SKM-1 treated with dmso at 0.1 percent for 144 hours (cell line): ENCODE data around the gene PBX1.
"Not testable (repeated sequence)": the region's sequence is repeated elsewhere in the genome, so short reads cannot be mapped to it uniquely, and the experiment has no call there.

ENCODE experiments used
- DNase-seq: peaks from one replicate; lab custom pipeline; 2025; ENCODE audit not compliant: unreplicated experiment; lab: John Stamatoyannopoulos, UW

The PBX1 gene

DNA sequence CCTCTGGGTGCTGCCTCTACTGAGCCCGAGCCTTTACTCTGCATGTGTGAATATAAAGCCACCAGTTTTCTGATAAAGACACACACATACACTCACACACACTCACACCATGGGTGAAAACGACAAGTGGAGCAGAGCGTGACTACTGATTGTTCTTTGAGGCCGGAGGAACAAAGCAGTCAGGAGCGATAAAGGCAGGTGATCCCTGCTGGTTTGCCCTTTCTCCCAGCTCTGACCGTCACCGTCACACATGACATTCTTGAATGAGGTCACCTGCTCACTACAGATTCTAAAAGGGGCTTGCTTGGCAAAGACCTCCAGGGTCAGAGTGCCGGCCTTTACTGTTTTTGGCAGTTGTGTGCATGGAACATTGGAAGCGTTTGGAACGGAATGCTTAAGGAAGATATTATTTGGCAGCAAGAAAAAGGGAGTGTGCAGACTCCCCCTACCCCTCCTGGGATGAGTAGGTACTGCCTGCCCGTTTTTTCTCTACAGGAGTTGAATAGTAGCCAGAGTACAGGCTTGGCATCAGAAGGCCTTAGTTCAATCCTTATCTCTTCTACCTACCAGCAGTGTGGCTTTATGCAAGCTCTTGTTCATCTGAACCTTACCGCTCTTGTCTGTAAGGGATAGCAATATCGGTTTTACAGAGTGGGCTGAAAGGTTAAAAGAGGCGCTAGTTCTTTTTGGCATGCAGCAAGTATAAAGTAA, 79.7 kb downstream of the PBX1 start:
- no peak for DNase-seq

DNA sequence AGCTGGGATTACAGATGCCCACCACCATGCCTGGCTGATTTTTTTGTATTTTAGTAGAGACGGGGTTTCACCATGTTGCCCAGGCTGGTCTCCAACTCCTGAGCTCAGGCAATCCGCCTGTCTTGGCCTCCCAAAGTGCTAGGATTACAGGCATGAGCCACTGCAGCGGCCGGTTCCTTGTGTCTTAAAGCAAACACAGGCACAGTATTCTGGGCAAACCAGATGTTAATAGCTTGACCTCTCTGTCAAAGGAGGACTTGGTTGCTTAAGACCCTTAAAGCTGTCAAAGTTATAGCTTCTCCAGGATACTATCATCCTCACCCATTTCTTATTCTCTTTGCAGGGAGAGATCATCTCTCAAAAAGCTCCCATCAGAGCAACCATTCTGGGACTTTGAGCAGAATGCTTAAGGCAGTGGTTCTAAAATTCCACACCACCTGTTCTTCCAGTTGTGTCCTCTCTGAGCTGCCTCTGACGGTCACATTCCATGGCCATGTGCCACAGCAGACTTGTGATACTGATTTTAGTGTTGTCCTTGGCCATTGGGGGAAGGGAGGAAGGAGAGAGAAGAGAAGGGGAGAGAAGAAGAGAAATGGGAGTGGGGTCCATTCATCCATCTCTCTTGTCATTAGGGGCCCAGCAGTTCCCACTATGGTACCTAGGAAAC, 81.8 kb downstream of the PBX1 start:
- DNase-seq, result no peak

DNA sequence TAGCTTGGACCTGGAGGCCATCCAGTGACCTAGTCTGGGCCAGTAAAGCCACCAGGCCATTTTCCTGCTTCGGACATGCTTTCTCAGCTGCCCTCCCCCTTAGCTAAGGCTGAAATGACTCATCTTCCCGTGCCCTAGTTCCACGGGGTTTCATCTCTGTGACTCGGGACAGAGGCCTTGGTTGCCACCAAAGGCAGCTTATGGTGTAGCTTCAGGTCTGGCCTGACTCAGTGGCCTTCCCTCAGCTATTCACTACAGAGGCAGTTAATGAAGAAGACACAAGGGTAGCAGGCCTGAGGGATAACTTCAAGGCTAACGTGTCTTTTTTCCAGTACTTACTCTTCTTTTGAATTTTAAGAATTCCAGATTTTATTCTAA, 82.4 kb downstream of the PBX1 start:
- DNase-seq, result no peak

DNA sequence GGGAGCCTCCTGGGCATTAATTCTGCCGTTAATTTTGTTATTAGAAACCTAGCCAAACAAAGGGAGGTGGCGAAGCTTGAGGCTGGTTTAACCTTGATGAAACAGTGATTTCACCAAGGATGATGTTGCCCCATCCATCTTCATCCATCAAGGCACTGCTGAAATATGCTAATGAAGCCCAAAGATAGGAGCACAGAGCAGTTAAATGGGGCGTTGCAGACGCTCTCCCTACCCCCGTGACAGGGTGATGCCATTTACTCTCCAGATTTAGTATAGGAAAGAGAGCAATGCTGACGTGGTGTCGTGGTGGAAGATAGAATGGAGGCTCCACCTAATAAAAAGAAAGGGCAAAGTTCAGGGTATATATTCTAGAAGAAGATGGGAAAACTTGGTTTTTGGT, 84.0 kb downstream of the PBX1 start:
- DNase-seq, result no peak

DNA sequence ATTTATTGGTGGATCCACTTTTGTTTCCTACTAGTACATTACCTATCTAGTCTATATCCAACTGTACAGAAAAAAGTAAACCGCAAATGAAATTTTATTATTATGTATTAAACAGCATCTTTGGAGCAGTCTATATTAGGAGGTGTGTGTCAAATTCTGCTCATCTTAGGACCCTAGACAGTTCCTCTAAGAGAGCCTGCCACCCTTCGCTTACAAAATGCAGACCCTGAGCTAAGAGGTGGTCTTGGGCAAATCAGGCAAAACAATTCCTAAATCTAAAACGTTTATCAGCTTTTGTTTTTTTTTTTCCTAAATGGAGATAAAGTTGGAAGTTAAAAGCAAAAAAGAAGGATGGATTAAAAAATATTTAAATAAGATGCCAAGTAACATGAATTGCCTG, 85.3 kb downstream of the PBX1 start:
- DNase-seq, result no peak

DNA sequence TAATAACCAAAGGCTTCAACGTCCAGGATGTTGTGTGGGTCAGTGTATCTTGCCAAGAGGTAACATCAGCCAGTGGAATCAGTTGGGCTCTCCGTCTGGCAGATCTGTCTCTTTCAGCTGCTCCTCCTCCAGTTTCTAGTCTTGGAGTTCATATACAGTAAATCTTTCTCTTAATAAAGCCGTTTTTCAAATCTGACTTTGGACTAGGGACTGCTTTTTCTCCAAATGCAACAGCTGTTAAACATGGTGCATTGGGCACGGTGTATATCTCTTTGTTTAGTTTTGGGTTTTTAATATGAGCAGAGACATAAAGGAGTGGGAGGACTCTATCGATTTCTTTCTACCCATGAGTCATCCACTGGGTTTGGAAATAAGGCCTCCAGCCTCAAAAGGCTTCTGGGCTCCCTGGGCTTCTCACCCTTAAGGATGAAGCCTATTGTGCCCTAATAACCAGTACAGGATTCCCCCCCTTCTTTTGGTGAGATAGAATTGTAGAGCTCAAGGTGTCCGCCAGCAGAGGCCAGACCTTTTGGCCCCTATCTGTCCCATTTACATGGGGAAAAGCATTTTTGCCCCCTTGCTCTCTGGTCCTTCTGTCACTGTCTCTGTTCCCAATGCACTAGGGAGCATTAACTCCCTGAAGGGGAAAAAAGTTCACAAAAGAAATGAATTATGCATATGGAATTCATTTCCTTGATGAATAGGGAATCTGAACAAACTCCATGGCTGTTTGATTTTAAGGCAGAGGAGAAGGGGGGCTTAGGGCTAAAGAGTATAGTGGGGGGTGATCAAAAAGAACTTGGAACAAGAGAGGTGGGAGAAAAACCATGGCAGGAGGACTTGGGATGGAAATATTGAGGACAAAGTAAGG, 86.0 kb downstream of the PBX1 start:
- no peak for DNase-seq

DNA sequence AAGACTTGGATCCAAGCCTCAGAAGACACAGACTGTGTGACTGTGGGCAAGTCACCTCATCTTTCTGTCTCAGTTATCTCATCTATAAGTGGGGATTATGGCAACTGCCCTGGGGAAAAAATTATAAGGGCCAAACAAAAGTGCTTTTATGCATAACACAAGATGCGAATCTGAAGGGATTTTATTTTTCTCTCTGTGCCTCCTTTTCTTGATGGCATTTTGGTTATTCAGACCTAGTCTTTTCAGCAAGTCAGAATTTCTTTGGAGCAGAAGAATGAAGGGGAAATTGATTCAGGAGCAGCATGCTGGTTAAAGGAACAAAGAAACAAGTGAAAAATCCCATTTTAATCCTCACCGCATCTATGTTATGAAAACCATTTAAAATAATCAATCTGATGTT, 86.9 kb downstream of the PBX1 start:
- no peak for DNase-seq

DNA sequence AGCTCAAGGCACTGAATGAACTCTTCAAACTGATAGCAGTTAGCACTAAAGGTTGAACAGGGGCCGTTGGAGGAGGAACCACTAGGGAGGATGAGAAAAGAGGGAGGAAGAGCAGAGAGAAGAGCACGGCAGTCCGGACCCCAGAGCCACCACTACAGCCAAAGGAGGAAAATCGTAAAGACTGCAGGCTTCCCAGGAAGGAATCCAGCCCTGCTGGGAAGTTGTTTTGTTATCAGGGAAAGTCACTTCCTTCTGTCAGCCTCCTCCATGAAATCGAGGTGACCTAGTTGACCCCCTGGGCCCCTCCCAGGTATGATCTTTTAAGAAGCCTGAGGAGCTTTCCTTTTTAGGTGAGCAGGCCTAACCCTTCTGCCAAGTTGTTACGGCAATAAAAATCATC, 88.2 kb downstream of the PBX1 start:
- DNase-seq, result no peak

DNA sequence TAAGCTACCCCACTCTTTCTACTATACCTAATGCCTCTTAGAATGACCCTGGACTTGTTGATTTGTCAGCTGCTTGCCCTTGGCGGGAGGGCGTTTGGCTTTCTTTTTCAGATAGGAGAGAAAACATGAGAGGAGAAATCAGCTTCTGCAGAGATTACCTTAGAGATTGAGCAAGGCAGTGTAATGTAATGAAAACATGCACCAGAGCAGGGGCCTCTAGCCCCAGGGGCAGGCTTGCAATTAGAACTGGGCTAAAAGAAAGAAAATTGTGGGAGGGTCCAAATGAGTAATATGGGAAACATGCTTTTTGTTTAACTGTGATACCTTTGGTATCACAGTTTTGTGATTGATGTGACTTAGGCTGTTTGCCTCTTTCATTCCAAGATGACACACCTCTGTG, 89.7 kb downstream of the PBX1 start:
- DNase-seq, result no peak

DNA sequence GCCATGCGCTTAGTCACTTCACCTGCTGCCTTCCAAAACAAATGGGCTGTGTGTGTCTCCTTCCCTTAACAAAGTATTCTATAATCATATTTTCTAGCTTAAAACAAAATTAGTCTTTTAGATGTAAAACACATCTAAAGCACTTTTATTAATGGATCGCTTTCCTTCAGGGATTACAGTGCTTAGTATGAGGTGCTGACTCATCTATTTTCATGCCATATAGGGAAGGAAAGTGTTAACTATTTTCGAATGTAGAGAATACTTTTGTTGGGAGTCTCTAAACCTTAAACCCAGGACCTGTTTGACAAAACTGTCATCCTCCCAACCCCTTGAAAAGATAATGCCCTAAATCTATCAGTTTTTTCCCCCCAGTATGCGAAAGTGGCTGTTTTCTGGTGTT, 90.2 kb downstream of the PBX1 start:
- DNase-seq, result no peak

DNA sequence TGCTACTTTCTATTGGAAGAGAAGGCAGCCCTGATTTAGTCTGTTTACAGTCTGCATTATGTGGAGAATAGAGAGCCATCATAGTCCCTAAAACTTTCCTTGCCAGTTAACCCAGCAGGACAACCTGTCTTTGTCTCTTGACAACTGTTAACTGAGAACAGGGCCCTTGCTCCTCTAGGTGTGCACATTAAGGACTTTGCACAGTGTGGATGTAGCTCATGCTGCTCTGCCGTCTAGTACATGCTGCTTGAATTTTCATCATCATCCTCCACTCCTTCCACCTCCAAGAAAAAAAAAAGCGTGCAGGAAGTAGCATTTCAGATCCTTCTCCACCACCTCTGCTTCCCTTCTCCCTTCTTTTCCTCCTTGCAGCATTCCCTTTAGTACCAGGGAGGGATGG, 91.5 kb downstream of the PBX1 start:
- DNase-seq, result no peak

DNA sequence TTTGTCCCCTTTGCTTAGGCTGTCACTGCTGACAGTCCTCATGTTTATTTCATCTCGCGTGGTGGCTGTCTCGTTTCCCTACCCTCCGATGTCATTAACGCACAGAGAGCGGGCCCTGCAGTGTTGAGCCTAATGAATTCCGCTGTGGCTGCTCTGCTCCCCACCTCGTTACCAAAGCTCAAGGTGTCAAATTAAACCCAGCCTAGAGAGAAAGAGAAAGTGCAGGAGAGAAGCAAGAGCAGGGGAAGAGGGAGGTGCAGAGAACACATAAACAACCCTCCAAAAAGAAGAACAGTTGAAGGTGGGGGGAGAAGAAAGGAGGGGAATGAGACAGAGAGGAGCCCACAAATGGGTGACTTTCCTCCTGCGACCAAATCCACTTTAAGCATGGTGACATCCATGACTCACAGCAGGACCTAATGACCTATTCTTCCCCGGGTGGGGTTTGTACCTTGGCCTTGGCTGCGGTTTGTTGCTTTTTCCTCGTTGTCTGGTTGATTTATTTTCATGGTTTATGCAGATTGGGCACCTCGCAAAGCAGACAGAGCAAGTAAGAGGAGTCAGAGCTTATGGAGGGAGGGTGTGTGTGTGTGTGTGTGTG, 92.5 kb downstream of the PBX1 start:
- no peak for DNase-seq

DNA sequence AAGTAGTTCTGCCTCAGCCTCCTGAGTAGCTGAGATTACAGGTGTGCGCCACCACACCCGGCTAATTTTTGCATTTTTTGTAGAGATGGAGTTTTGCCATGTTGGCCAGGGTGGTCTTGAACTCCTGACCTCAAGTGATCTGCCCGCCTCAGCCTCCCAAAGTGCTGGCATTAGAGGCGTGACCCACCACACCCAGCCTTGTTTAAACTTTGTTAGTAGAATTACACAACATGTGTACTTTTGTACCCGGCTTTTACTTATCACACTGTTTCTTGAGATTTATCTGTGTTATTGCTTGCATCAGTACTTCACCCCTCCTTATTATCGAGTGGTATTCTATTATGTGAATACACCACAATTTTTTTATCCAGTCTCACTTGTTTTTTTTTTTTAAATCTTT, 94.0 kb downstream of the PBX1 start:
- not testable (repeated sequence) for DNase-seq

DNA sequence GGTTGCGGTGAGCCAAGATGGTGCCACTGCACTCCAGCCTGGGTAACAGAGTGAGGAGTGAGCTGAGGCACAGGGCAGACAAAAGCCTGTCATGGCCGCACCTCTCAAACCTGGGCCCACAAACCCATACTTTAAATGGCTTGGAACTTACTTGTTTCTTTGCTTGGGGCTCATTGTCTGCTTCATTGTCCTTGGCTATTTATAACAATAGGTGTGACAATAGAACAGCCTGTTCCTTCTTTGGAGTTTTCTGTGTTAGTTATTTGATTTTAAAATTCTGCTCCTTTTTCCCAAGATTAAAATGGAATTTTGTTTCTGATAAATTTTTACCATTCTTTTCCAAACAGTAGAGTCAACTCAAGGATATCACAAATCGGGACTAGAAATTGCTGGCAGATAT, 94.7 kb downstream of the PBX1 start:
- no peak for DNase-seq

DNA sequence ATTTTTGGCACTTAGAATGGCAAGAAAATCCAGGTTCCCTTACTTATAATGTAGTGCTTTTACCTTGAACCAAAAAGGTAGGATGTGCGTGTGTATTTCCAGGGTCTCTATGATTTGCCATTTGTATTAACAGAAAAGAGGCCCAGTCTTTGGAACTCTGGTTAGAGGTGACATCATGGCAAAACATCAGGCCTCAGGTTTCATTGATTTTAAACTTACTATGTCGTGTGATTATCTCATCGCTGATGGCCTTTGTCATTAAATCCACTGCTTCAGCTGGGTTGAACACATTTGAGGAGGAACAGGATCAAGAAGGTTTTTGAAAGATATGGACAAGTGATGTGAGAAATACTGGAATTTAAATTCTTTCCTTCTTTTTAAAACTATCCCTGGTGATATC, 95.2 kb downstream of the PBX1 start:
- no peak for DNase-seq

DNA sequence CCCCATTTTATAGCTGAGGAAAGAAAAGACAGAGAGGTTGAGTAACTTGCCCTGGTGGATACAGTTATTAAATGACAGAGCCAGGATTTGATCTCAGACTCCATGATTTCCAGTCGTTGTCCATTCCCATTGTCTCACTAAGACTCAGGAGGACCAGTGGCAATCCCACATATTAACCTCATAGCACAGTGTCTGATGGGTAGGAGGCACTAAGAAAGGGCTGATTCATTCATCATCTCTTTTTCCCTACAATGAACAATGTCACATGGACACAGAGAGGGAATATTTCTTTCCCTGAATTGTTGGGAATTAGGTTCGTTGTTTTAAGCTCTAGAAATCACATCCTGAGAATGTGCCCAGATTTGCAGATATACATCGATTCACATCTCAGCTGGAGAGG, 99.9 kb downstream of the PBX1 start:
- no peak for DNase-seq

DNA sequence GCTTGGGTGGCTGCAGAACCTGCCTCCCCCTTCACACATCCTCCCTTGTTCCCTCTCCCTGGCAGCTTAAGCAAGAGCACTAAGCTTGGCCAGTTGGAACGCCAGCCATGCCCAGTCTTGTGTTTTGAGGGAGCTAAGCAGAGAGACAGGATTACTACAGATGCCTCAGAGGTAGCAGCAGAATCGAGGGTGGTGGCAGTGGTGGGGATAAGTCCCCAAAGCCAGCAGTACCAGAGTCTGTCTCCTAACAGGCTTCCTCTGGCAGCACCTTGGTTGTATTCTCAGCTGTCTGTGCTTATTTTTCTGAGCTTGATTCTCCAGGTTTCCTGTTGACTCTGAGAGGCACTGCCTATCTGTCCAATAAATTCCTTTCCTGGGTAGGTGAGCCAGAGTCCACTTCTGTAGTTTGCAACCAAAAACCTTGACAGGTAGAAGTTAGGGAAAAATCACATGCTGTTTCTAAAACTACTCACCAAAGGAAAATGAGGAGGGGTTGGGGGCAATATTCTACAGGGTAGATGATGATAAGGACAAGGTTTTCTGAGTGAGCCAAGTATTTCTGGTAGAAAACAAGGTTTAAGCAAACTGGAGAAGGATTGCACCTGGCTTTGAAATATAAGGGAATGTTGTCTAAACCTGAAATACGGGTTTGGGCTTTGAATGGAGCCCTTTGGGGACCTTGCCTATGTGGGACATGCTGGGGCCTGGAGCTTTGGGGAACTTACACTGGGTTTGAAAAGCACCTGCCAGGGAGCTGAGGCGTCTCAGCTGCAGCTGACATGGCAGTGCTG, 100.8 kb downstream of the PBX1 start:
- no peak for DNase-seq

DNA sequence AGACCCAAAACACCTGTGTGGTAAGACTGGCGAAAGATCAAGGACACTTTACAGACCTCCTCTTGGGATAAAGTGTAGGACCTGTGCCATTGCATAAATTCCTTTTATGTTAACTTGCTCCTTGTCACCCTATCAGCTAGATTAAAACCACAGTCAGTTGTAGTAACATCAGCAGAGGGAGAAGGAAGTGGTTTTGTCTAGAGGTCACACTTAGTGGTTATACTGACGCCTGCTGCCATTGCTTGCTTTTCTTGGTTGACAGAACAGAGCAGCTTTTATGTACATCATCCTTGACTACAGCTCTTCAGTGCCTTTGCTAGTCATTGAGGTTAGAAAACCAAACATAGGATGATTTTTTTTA, 101.4 kb downstream of the PBX1 start:
- DNase-seq, result peak; percentile 97

DNA sequence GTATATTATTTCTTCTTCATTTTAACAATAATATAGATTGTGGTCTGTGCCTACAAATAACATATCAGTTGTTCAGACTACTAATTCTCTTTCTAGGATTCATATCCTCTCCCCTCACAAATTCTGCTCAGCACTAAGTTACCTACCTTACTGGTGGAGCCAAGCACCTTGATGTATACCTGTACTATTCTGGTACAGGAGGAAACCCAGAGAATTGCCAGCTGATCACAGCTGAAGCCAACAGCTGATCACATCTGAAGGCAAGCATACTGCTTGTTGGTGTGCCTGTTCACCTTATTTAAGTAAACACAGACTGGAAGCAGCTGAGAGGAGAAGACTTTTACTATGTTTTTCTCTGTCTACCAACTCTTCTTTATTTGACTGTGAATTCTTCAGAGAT, 101.8 kb downstream of the PBX1 start:
- no peak for DNase-seq

DNA sequence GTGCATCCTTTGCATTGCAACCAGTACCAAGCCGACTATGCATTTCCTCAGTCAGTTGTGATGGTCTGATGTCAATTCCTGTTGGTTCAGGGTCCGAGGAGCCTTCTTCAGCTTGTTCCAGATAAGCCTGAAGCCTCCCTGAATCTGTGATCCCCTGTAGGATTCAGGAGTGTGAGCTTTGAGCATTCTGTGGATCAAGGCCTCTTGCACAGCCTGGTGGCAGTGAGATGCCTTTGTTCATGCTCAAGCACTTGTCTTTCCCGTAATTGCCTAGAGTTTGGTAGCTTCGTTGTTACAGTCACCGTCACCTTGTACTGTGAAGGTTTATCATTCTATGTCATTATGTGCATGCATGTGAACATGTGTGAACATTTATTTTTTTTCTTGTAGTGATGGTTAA, 103.5 kb downstream of the PBX1 start:
- DNase-seq, result no peak

DNA sequence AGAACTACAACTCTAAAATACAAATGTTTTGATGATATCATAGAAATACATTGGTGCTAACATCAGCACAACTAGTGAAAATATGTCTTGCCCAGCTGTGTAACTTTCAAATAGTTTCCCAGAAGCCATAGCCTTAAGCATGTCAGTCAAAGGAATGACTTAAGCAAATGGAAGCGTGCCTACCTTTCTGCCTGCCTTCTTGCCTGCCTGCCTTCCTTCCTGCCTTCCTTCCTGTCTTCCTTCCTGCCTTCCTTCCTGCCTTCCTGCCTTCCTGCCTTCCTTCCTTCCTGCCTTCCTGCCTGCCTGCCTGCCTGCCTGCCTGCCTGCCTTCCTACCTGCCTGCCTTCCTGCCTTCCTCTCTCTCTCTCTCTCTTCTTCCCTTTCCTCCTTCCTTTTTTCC, 104.0 kb downstream of the PBX1 start:
- no peak for DNase-seq
